ENCODE results near the gene TMC2.

DNA sequence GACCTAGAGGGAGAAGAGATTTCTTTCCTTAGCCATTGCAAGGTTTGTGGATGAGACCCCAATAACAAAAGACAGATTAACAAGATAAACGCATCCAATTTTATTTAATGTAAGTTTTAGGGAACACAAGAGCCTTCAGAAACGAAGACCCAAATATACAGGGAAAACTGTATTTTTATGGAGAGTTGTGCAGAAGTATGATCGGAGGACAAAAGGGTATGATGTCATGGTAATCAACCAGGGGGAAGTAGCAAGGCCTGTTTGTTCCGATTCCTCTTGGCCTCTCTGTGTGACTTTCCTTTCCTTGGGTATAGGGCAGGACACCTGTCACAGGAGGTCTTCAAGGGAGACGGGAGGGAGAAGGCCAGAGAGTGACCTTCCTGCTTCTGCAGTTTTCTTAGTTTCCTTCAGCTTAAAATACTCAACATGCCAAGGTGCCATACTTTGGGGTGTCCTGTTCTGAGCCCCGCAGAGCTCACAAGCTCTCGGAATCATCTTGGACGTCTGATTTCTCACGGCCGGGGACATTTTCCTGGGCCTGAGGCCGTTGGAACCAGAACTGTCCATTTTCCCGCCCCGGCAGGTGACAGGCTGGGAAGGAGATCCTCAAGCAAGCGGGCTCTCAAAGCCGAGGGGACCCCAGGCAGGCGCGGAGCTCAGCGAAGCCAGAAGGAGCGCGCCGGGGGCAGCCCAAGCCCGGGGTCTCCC is 21.7 kb downstream of the TMC2 start:
- no peak for TF ChIP-seq SMC3 (IDR thresholded peaks at IDR 0.05; ENCODE audit: low read depth, low read length)
- TF ChIP-seq, protein P1, sequence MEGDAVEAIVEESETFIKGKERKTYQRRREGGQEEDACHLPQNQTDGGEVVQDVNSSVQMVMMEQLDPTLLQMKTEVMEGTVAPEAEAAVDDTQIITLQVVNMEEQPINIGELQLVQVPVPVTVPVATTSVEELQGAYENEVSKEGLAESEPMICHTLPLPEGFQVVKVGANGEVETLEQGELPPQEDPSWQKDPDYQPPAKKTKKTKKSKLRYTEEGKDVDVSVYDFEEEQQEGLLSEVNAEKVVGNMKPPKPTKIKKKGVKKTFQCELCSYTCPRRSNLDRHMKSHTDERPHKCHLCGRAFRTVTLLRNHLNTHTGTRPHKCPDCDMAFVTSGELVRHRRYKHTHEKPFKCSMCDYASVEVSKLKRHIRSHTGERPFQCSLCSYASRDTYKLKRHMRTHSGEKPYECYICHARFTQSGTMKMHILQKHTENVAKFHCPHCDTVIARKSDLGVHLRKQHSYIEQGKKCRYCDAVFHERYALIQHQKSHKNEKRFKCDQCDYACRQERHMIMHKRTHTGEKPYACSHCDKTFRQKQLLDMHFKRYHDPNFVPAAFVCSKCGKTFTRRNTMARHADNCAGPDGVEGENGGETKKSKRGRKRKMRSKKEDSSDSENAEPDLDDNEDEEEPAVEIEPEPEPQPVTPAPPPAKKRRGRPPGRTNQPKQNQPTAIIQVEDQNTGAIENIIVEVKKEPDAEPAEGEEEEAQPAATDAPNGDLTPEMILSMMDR (conservative IDR thresholded peaks at IDR 0.05; ENCODE audit: low read depth, low read length) = no peak
- TF ChIP-seq BHLHE40 (IDR thresholded peaks at IDR 0.05; ENCODE audit: low read depth, low read length) = no peak
- TF ChIP-seq, protein P2, sequence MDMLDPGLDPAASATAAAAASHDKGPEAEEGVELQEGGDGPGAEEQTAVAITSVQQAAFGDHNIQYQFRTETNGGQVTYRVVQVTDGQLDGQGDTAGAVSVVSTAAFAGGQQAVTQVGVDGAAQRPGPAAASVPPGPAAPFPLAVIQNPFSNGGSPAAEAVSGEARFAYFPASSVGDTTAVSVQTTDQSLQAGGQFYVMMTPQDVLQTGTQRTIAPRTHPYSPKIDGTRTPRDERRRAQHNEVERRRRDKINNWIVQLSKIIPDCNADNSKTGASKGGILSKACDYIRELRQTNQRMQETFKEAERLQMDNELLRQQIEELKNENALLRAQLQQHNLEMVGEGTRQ (IDR thresholded peaks at IDR 0.05; ENCODE audit: low read depth, low read length) = no peak
- TF ChIP-seq RAD21 (IDR thresholded peaks at IDR 0.05; ENCODE audit: low read length) = no peak
- TF ChIP-seq, protein P3, sequence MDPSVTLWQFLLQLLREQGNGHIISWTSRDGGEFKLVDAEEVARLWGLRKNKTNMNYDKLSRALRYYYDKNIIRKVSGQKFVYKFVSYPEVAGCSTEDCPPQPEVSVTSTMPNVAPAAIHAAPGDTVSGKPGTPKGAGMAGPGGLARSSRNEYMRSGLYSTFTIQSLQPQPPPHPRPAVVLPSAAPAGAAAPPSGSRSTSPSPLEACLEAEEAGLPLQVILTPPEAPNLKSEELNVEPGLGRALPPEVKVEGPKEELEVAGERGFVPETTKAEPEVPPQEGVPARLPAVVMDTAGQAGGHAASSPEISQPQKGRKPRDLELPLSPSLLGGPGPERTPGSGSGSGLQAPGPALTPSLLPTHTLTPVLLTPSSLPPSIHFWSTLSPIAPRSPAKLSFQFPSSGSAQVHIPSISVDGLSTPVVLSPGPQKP (IDR thresholded peaks at IDR 0.05; ENCODE audit: borderline replicate concordance, low read depth, low read length) = no peak
- no peak for TF ChIP-seq MAFK (IDR thresholded peaks at IDR 0.05; ENCODE audit: low read depth, low read length)
- TF ChIP-seq POLR2A (IDR thresholded peaks at IDR 0.05; ENCODE audit: low read depth, low read length) = no peak
